ENCODE data around the gene NME7.

DNA sequence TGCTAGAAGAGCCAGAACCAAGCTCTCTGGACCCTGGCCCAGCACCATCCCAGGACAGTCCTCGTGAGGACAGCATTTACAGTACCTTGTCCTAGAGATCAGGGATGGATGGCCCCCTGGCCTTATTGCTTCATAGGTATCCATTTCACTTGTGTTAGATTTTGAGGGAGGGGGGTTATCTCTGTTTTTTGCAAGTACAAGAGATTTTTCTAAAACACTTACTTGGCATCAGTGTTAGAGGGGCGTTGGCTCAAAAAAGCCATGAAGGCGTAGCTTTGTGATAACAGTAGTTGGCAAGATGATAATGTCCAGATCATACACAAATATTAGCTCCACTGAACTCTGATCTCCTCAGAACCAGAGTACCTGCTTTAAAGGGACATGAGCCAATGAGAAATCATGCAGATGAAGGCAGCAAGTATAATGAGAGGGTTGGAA is 266.9 kb downstream of the NME7 start:
- TF ChIP-seq POLR2AphosphoS5 (IDR thresholded peaks at IDR 0.05; ENCODE audit: low read depth, low read length), result no peak
- TF ChIP-seq, protein P1, sequence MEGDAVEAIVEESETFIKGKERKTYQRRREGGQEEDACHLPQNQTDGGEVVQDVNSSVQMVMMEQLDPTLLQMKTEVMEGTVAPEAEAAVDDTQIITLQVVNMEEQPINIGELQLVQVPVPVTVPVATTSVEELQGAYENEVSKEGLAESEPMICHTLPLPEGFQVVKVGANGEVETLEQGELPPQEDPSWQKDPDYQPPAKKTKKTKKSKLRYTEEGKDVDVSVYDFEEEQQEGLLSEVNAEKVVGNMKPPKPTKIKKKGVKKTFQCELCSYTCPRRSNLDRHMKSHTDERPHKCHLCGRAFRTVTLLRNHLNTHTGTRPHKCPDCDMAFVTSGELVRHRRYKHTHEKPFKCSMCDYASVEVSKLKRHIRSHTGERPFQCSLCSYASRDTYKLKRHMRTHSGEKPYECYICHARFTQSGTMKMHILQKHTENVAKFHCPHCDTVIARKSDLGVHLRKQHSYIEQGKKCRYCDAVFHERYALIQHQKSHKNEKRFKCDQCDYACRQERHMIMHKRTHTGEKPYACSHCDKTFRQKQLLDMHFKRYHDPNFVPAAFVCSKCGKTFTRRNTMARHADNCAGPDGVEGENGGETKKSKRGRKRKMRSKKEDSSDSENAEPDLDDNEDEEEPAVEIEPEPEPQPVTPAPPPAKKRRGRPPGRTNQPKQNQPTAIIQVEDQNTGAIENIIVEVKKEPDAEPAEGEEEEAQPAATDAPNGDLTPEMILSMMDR (IDR thresholded peaks at IDR 0.05), result no peak
- TF ChIP-seq TCF7L2 (IDR thresholded peaks at IDR 0.05; ENCODE audit: low read depth, low read length), result no peak
- TF ChIP-seq, protein P2, sequence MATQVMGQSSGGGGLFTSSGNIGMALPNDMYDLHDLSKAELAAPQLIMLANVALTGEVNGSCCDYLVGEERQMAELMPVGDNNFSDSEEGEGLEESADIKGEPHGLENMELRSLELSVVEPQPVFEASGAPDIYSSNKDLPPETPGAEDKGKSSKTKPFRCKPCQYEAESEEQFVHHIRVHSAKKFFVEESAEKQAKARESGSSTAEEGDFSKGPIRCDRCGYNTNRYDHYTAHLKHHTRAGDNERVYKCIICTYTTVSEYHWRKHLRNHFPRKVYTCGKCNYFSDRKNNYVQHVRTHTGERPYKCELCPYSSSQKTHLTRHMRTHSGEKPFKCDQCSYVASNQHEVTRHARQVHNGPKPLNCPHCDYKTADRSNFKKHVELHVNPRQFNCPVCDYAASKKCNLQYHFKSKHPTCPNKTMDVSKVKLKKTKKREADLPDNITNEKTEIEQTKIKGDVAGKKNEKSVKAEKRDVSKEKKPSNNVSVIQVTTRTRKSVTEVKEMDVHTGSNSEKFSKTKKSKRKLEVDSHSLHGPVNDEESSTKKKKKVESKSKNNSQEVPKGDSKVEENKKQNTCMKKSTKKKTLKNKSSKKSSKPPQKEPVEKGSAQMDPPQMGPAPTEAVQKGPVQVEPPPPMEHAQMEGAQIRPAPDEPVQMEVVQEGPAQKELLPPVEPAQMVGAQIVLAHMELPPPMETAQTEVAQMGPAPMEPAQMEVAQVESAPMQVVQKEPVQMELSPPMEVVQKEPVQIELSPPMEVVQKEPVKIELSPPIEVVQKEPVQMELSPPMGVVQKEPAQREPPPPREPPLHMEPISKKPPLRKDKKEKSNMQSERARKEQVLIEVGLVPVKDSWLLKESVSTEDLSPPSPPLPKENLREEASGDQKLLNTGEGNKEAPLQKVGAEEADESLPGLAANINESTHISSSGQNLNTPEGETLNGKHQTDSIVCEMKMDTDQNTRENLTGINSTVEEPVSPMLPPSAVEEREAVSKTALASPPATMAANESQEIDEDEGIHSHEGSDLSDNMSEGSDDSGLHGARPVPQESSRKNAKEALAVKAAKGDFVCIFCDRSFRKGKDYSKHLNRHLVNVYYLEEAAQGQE (IDR thresholded peaks at IDR 0.05; ENCODE audit: insufficient read depth in 1 of 2, low read depth in 2 of 2, low read length in 1 of 2), result no peak
